Fibroblast of mammary gland (primary cell): ENCODE measurements around the gene MAB21L4.

Experiments used
- DNase-seq: peaks from one replicate; pipeline ENCODE4 v3.0.0-alpha.2; 2010; ENCODE audit warnings: low read depth
- H3K4me3 ChIP-seq: 2 replicates; pipeline ENCODE4 v1.5.1; 2011; ENCODE audit warnings: low read depth, mild to moderate bottlenecking, low read length, moderate library complexity; ENCODE audit not compliant: control insufficient read depth
- CTCF ChIP-seq: conservative IDR thresholded peaks from 2 replicates; pipeline ENCODE4 v1.5.1; 2011; ENCODE audit warnings: low read depth, low read length, inconsistent platforms; ENCODE audit not compliant: control insufficient read depth, insufficient read depth

Gene MAB21L4

GRCh38 chr2:240925191-240925567, 29.2 kb upstream of the MAB21L4 start:
- no peak overlapping the region for H3K4me3 ChIP-seq
- no peak for TF ChIP-seq CTCF
- DNase-seq, result no peak

- H3K4me3 ChIP-seq, result no peak overlapping the region
- no peak for DNase-seq
- no peak for TF ChIP-seq CTCF
Measured at GRCh38 chr2:240922982-240923537, 27.1 kb upstream of the MAB21L4 start.

- H3K4me3 ChIP-seq, result no peak overlapping the region
- no peak for DNase-seq
- no peak for TF ChIP-seq CTCF
Measured at GRCh38 chr2:240922245-240922981, 26.5 kb upstream of the MAB21L4 start.

GRCh38 chr2:240921995-240922244, 26.0 kb upstream of the MAB21L4 start:
- TF ChIP-seq CTCF, result no peak
- DNase-seq, result no peak
- H3K4me3 ChIP-seq, result no peak overlapping the region

- no peak overlapping the region for H3K4me3 ChIP-seq
- DNase-seq, result peak; percentile 96
- TF ChIP-seq CTCF, result no peak
Measured at GRCh38 chr2:240921311-240921994, 25.5 kb upstream of the MAB21L4 start.

GRCh38 chr2:240920783-240921231, 24.9 kb upstream of the MAB21L4 start:
- H3K4me3 ChIP-seq, result no peak overlapping the region
- no peak for TF ChIP-seq CTCF
- DNase-seq, result no peak
